Mesodermal cell (in vitro differentiated cells): ENCODE measurements around the gene EFCAB5.

Experiments used
- H3K27ac ChIP-seq: 2 replicates; pipeline ENCODE4 v1.7.0; 2013; ENCODE audit warnings: mild to moderate bottlenecking, low read depth, low read length, moderate library complexity; ENCODE audit not compliant: severe bottlenecking
- H3K36me3 ChIP-seq: 2 replicates; pipeline ENCODE4 v1.7.1; 2013; ENCODE audit warnings: mild to moderate bottlenecking, low read length, moderate library complexity; ENCODE audit not compliant: control insufficient read depth, insufficient read depth
- H3K4me1 ChIP-seq: one replicate; pipeline ENCODE4 v1.7.1; 2013; ENCODE audit warnings: mild to moderate bottlenecking, low read length; ENCODE audit not compliant: insufficient read depth, control insufficient read depth, poor library complexity, severe bottlenecking
- H3K4me3 ChIP-seq: 2 replicates; pipeline ENCODE4 v1.7.0; 2013; ENCODE audit warnings: low read length, control low read depth, mild to moderate bottlenecking; ENCODE audit not compliant: insufficient read depth, poor library complexity, severe bottlenecking; ENCODE audit errors: extremely low read depth
- H3K9me3 ChIP-seq: 2 replicates; pipeline ENCODE4 v1.7.1; 2013; ENCODE audit warnings: mild to moderate bottlenecking, low read length, moderate library complexity; ENCODE audit not compliant: control insufficient read depth
- WGBS, 2 experiments: methylation state at CpG; one replicate each; pipeline ENCODE4 v1.1.5; 2013; ENCODE audit warnings: missing lambda C conversion rate in 2 of 2; ENCODE audit not compliant: insufficient coverage in 2 of 2; 5-methylcytosine and 5-hydroxymethylcytosine counted together

The EFCAB5 gene

GRCh38 chr17:30093463-30094147 lies 152.2 kb downstream of the EFCAB5 start:
- peaks cover 9% of the 10 kb centered on the region for H3K4me1 ChIP-seq
- 16 to 28% methylated on average over 4 to 7 of the region's 12 CpGs for WGBS, 2 experiments
- no peak overlapping the region for H3K27ac ChIP-seq
- H3K36me3 ChIP-seq, result no peaks in the 10 kb centered on the region
- no peaks in the 10 kb centered on the region for H3K9me3 ChIP-seq
- no peak overlapping the region for H3K4me3 ChIP-seq

- Histone ChIP-seq H3K27ac (no peak overlapping the region), H3K4me3 (no peak overlapping the region), H3K36me3 (no peaks in the 10 kb centered on the region), H3K9me3 (no peaks in the 10 kb centered on the region), H3K4me1 (peaks cover 9% of the 10 kb centered on the region)
- WGBS, 2 experiments, result 54 to 69% methylated on average over 2 to 3 of the region's 4 CpGs
Measured at GRCh38 chr17:30095507-30096244, 154.2 kb downstream of the EFCAB5 start.

GRCh38 chr17:30101686-30102390 lies 160.4 kb downstream of the EFCAB5 start:
- 88 to 93% methylated on average over 2 to 4 of the region's 4 CpGs for WGBS, 2 experiments
- Histone ChIP-seq H3K36me3 (no peaks in the 10 kb centered on the region), H3K9me3 (no peaks in the 10 kb centered on the region), H3K4me1 (no peaks in the 10 kb centered on the region), H3K4me3 (no peak overlapping the region), H3K27ac (no peak overlapping the region)

GRCh38 chr17:30103921-30104320 lies 162.5 kb downstream of the EFCAB5 start:
- Histone ChIP-seq H3K9me3 (no peaks in the 10 kb centered on the region), H3K36me3 (no peaks in the 10 kb centered on the region), H3K4me1 (no peaks in the 10 kb centered on the region), H3K27ac (no peak overlapping the region), H3K4me3 (no peak overlapping the region)
- WGBS, 2 experiments, result no CpG with 5 or more reads among the region's 1 CpG

GRCh38 chr17:30104575-30105339 lies 163.3 kb downstream of the EFCAB5 start:
- WGBS, 2 experiments, result 30 to 35% methylated on average over 25 to 29 of the region's 29 CpGs
- Histone ChIP-seq H3K4me1 (no peaks in the 10 kb centered on the region), H3K36me3 (no peaks in the 10 kb centered on the region), H3K9me3 (no peaks in the 10 kb centered on the region), H3K27ac (peak overlapping the region; percentile 19), H3K4me3 (peak overlapping the region; percentile 23)

- no peaks in the 10 kb centered on the region for H3K4me1 ChIP-seq
- no peaks in the 10 kb centered on the region for H3K9me3 ChIP-seq
- H3K4me3 ChIP-seq, result no peak overlapping the region
- H3K27ac ChIP-seq, result no peak overlapping the region
- H3K36me3 ChIP-seq, result no peaks in the 10 kb centered on the region
Measured at GRCh38 chr17:30112794-30113193, 171.4 kb downstream of the EFCAB5 start.

GRCh38 chr17:30113213-30113612 lies 171.8 kb downstream of the EFCAB5 start:
- H3K4me1 ChIP-seq, result no peaks in the 10 kb centered on the region
- H3K36me3 ChIP-seq, result no peaks in the 10 kb centered on the region
- H3K4me3 ChIP-seq, result no peak overlapping the region
- H3K27ac ChIP-seq, result no peak overlapping the region
- H3K9me3 ChIP-seq, result no peaks in the 10 kb centered on the region

- H3K4me3 ChIP-seq, result peak overlapping the region; percentile 83
- H3K4me1 ChIP-seq, result no peaks in the 10 kb centered on the region
- peaks cover 14% of the 10 kb centered on the region for H3K36me3 ChIP-seq
- H3K27ac ChIP-seq, result peak overlapping the region; percentile 96
- 24 to 30% methylated on average over 6 to 9 of the region's 10 CpGs for WGBS, 2 experiments
- no peaks in the 10 kb centered on the region for H3K9me3 ChIP-seq
Measured at GRCh38 chr17:30116345-30116660, 174.9 kb downstream of the EFCAB5 start.

- Histone ChIP-seq H3K36me3 (peaks cover 20% of the 10 kb centered on the region), H3K4me1 (no peaks in the 10 kb centered on the region), H3K27ac (peak within 1 kb of the TSS; percentile 96), H3K4me3 (peak within 1 kb of the TSS; percentile 83), H3K9me3 (no peaks in the 10 kb centered on the region)
- WGBS, 2 experiments, result 1 to 2% methylated on average over 36 to 39 of the region's 47 CpGs
Measured at GRCh38 chr17:30116661-30117551, 175.5 kb downstream of the EFCAB5 start, which contains the start of gene NSRP1. Gene NSRP1, plus strand, starts transcription at chr17:30116816. Its CDS starts 28 bp downstream, at chr17:30116844.

GRCh38 chr17:30117675-30118081 lies 176.2 kb downstream of the EFCAB5 start:
- Histone ChIP-seq H3K4me1 (no peaks in the 10 kb centered on the region), H3K4me3 (peak overlapping the region; percentile 83), H3K36me3 (peaks cover 20% of the 10 kb centered on the region), H3K27ac (no peak overlapping the region), H3K9me3 (no peaks in the 10 kb centered on the region)
- 83 to 85% methylated on average over 2 to 4 of the region's 5 CpGs for WGBS, 2 experiments
